ENCODE data around the gene VGLL4. TPM values are rescaled to one million over a fixed set of nuclear protein-coding genes. Genes with fewer than 3 reads are reported as not detected.
A peak's percentile ranks its signal among the peaks of the same experiment; 100 is the strongest.

The VGLL4 gene
- total RNA-seq, 1 donor from 2014 or later: 29.3 TPM

DNA sequence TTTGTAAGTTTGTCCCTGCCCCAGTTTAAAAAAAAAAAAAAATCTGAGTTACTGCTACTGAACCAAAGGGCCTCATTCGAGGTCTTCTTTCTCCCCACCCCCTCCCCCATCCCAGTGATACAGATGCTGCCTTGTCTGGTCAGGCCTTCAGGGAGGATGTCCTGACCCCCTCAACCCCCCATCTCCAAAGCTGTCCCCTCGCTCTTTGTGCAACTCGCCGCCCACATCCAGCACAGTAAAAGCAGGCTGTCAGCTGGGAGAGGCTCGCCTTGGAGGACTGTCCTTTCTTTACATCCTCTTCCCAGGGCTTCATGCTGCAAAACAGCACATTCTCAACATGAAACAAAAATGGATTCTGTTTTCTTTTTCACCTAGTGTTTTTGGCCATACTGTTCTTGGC, 133.4 kb downstream of the VGLL4 start:
- Histone ChIP-seq H3K27me3 (ENCODE audit: low read depth) (no peaks in the 10 kb centered on the region), H3K4me3 (no peak overlapping the region), H3K36me3 (no peaks in the 10 kb centered on the region), H3K27ac (replicated peaks) (peak overlapping the region; percentile 89), H3K9me3 (replicated peaks) (no peaks in the 10 kb centered on the region), H3K4me1 (peaks cover 61% of the 10 kb centered on the region)
- intact Hi-C loops (cut with micrococcal nuclease): no loop called here
- no peak for DNase-seq
- TF ChIP-seq, protein P1, sequence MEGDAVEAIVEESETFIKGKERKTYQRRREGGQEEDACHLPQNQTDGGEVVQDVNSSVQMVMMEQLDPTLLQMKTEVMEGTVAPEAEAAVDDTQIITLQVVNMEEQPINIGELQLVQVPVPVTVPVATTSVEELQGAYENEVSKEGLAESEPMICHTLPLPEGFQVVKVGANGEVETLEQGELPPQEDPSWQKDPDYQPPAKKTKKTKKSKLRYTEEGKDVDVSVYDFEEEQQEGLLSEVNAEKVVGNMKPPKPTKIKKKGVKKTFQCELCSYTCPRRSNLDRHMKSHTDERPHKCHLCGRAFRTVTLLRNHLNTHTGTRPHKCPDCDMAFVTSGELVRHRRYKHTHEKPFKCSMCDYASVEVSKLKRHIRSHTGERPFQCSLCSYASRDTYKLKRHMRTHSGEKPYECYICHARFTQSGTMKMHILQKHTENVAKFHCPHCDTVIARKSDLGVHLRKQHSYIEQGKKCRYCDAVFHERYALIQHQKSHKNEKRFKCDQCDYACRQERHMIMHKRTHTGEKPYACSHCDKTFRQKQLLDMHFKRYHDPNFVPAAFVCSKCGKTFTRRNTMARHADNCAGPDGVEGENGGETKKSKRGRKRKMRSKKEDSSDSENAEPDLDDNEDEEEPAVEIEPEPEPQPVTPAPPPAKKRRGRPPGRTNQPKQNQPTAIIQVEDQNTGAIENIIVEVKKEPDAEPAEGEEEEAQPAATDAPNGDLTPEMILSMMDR (IDR thresholded peaks at IDR 0.05; ENCODE audit: borderline replicate concordance): no peak

DNA sequence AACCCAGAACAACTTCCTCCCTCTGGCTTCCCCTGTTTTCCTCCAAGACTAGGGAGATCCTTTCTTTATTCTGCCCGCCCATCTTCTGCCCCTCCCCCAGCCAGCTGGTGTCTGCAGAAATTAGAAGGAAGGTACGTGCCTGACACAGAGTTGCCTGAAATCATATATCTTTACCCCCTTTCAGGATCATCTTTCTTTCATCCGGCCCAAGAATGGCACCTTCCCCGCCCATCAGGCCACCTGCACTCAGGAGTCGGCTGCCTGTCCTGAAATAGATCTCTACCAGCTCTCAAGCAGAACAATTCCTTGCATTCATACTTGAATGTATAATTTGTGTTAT, 133.7 kb downstream of the VGLL4 start:
- Histone ChIP-seq H3K4me1 (peaks cover 59% of the 10 kb centered on the region), H3K27ac (replicated peaks) (peak overlapping the region; percentile 89), H3K27me3 (ENCODE audit: low read depth) (no peaks in the 10 kb centered on the region), H3K36me3 (no peaks in the 10 kb centered on the region), H3K4me3 (peak overlapping the region; percentile 13), H3K9me3 (replicated peaks) (no peaks in the 10 kb centered on the region)
- intact Hi-C loops (cut with micrococcal nuclease): no loop called here
- peak; percentile 37 for DNase-seq
- TF ChIP-seq, protein P1 (IDR thresholded peaks at IDR 0.05; ENCODE audit: borderline replicate concordance): no peak

DNA sequence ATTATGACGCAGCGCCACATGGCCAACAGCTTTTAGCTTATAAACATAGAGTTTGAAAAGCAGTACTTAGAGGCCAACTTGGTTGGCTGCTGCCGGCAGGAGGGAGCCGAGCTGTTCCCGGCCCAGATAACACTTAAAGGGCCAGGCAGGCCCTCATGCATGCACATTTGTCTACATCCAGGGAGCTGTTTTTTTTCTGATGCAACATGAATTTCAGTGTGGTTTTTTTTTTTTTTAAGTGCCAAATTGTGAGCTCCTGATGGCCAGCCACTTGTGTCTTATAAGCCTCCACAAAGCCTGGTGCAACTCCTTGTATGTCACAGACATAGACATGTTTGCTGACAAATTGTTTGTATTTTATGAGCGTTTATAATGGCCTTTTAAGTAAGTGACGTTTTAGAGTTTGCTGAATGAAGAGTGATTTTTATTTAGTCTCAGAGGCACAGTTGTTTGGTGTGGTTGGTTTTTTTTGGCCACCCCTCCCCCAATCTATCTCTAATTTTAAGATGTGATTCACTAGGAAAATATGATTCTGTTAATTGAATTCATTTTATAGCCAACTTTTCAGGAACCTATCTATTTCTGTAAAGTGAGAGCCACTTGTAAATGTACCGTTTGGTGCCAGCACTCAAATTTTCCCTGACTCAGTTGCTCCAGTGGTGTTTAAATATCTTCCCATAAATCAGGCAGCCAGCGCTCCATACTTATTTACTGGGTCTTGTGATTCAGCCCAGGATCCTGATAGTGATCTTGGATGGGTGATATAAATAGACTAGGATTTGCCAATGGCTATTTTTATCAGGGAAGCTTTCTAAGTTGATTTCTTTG, 134.3 kb downstream of the VGLL4 start:
- DNase-seq: peak; percentile 70
- Histone ChIP-seq H3K4me1 (peaks cover 54% of the 10 kb centered on the region), H3K27me3 (ENCODE audit: low read depth) (no peaks in the 10 kb centered on the region), H3K9me3 (replicated peaks) (no peaks in the 10 kb centered on the region), H3K27ac (replicated peaks) (peak overlapping the region; percentile 89), H3K4me3 (peak overlapping the region; percentile 34), H3K36me3 (no peaks in the 10 kb centered on the region)
- intact Hi-C loops (cut with micrococcal nuclease): no loop called here
- TF ChIP-seq, protein P1 (IDR thresholded peaks at IDR 0.05; ENCODE audit: borderline replicate concordance): peak; percentile 44

DNA sequence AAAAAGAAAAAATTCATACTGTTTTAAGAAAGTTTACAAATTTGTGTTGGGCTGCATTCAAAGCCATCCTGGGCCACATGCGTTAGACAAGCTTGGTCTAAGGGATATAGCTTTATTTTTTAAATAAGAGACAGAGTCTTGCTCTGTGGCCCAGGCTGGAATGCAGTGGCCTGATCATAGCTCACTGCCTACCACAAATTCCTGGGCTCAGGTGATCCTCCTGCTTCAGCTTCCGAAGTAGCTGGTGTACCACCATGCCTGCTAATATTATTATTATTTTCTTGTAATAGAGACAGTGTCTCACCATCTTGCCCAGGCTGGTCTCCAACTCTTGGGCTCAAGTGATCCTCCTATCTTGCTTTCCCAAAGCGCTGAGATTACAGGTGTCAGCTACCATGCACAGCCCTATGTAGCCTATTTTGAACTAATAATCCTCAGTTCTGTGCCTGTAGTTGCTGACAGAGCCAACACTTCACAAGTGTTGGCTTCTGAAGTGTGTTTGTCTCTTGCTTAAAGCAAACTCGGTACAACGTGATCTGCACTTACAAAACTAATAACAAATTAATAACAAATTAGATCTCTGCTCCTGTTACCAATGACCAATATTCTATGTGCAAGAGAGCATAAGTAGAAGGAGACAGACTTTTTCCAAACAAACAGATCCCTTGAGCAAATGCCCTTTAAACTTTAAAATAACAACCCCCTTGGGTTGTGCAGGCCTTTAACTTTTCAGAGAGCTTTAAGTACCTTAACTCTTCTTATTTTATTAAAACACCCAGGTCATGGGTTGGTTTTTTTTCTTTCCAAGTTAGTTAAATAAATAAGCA, 135.2 kb downstream of the VGLL4 start:
- Histone ChIP-seq H3K4me1 (peaks cover 49% of the 10 kb centered on the region), H3K4me3 (peak overlapping the region; percentile 34), H3K9me3 (replicated peaks) (no peaks in the 10 kb centered on the region), H3K36me3 (no peaks in the 10 kb centered on the region), H3K27ac (replicated peaks) (peak overlapping the region; percentile 89), H3K27me3 (ENCODE audit: low read depth) (no peaks in the 10 kb centered on the region)
- intact Hi-C loops (cut with micrococcal nuclease): no loop called here
- TF ChIP-seq, protein P1 (IDR thresholded peaks at IDR 0.05; ENCODE audit: borderline replicate concordance): no peak
- DNase-seq: no peak

DNA sequence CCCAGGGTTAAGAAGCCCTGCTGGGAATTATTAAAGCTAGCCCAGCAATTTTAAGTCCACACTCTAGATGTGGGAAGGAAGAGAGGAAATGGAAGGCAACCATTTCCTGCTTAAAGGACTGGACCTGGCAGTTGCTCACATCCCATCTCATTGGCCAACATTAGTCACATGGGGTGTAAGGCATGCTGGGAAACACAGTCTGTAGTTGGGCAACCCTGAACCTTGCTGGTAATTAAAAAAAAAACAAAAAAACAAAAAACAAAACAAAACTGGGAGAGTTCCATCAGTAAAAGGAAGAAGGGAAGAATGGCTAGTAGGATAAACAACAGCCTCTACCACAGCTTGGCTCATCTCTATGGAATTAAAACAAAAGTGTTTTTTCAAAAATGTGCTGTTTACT, 136.0 kb downstream of the VGLL4 start:
- Histone ChIP-seq H3K4me3 (no peak overlapping the region), H3K27me3 (ENCODE audit: low read depth) (no peaks in the 10 kb centered on the region), H3K27ac (replicated peaks) (peak overlapping the region; percentile 89), H3K9me3 (replicated peaks) (no peaks in the 10 kb centered on the region), H3K4me1 (peaks cover 43% of the 10 kb centered on the region), H3K36me3 (no peaks in the 10 kb centered on the region)
- no peak for DNase-seq
- intact Hi-C loops (cut with micrococcal nuclease): no loop called here
- TF ChIP-seq, protein P1 (IDR thresholded peaks at IDR 0.05; ENCODE audit: borderline replicate concordance): no peak

Other genes with a start within 250 kb of the VGLL4 start
- gene TAMM41, start 203.0 kb upstream of the VGLL4 start, total RNA-seq: 11.1 TPM

Measured in left ventricle myocardium inferior (tissue), 1 donor.